HG03378 (cell line): ENCODE results near the gene BCAP29.

Source experiments
- ATAC-seq: cut with Tn5 transposase; IDR thresholded peaks from one replicate; pipeline ENCODE4 v1.9.1; 2021; ENCODE audit warnings: mild to moderate bottlenecking, moderate library complexity; ENCODE audit not compliant: unreplicated experiment

The BCAP29 gene

GRCh38 chr7:107581387-107582013 lies 1.5 kb downstream of the BCAP29 start:
- no peak for ATAC-seq

GRCh38 chr7:107582875-107583274 lies 2.8 kb downstream of the BCAP29 start:
- ATAC-seq, result no peak

GRCh38 chr7:107584716-107585115 lies 4.7 kb downstream of the BCAP29 start:
- ATAC-seq, result no peak

DNA sequence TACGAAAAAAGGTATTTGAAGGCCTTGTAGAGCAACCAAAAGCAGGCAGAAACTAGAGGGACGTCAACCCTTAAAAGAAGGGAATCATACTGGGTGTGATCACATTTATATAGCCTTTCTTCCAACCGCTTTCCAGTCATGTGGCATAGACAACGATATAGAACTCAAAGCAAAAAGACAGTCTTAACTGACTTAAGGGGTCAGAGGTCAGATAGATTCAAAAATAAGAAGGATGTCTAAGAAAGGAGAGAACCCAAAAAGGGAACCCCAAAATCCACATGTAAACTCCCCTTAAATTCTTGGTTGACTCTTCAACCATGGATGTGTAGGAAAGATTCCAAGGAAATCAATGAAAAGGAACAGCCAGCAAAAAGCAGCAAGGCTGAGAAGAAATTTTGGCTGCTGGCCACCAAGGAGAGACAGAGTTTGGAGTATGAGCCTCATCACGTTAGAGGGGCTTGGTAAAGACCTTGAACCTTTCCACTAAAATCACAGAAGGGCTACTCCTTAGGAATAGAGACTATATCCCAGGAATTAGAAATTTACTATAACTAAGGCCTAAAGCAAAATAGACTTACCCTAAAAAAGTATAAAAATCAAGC lies 8.6 kb downstream of the BCAP29 start:
- ATAC-seq, result no peak

DNA sequence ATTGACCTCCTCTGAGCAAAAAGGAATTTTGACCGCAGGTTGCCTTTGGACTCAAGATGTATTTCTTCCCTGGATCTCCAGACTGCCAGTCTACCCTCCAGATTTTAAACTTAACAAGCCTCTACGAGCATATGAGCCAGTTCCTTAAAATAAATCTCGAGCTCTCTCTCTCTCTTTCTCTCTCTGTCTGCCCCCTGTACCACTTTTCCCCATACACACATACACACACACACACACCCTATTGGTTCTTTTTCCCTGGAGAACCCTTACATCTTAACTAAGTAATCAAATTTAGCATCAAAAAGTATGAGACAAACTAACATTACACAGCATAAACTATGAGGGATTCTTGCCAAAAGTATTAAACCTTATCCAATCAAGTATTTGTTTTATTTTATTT lies 11.4 kb downstream of the BCAP29 start:
- no peak for ATAC-seq

- no peak for ATAC-seq
Measured at GRCh38 chr7:107592361-107593024, 12.4 kb downstream of the BCAP29 start.

- ATAC-seq, result no peak
Measured at GRCh38 chr7:107593025-107593410, 13.0 kb downstream of the BCAP29 start.

- no peak for ATAC-seq
Measured at GRCh38 chr7:107594961-107595737, 15.1 kb downstream of the BCAP29 start.

GRCh38 chr7:107596881-107597581 lies 17.0 kb downstream of the BCAP29 start:
- no peak for ATAC-seq

- ATAC-seq, result no peak
Measured at GRCh38 chr7:107597582-107597916, 17.5 kb downstream of the BCAP29 start.

- ATAC-seq, result no peak
Measured at GRCh38 chr7:107597953-107598352, 17.9 kb downstream of the BCAP29 start.

GRCh38 chr7:107599262-107599661 lies 19.2 kb downstream of the BCAP29 start:
- no peak for ATAC-seq

DNA sequence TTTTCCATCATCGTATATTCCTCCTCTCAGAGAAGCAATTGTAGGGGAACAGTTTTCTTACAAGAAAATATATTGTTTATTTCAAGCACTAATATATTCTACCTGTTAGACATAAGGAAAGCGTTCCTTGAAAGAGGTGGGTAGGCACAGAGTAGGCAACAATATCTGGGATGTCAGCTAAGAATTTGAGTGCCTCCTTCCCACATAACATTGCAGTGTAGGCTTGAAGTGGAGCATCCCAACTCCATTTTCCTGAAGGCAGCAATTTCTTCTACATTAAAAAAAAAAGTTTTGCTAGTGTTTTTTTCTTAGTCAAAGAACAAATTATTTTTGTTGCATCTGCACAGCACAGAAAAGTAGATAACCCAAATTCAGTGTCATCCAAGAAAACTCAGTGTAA lies 20.8 kb downstream of the BCAP29 start:
- no peak for ATAC-seq

GRCh38 chr7:107605218-107605815 lies 25.3 kb downstream of the BCAP29 start:
- no peak for ATAC-seq

DNA sequence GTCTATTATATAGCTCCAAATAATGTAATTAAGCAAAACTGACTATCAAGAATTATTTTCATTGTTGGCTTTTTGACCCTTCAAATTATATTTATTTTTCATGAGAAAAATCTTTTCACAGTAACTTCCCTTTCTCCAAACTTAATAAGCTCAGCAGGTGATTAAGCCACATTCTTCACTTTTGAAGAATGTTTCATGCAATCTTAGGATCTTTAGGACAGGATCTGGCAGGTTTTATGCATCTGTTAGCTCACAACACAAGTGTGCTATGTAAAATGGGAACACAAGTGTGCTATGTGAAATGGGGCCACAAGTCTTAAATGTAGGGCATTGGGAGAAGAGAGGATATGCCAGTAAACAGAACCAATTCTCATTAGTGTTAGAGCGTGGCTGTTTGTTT lies 26.3 kb downstream of the BCAP29 start:
- no peak for ATAC-seq

DNA sequence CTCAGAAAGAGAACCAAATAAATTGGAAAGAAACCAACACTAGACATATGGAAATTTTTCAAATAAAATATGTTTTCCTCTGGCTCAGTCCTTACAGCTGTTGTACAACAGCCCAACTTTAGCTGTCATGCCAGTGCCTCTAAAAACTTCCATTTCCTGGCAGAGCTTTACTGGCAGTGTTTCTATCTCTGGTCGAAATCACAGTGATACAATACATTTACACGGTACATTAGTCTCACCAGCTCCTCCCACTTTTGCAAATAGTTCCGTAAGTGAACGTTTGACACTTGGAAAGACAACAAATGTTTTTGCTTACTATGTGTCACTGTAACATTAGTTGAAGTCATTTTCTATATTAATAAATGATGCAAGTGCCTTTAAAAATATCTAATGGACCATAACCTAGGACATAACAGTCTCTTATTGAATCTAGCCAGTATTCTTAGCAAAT lies 29.8 kb downstream of the BCAP29 start:
- no peak for ATAC-seq

DNA sequence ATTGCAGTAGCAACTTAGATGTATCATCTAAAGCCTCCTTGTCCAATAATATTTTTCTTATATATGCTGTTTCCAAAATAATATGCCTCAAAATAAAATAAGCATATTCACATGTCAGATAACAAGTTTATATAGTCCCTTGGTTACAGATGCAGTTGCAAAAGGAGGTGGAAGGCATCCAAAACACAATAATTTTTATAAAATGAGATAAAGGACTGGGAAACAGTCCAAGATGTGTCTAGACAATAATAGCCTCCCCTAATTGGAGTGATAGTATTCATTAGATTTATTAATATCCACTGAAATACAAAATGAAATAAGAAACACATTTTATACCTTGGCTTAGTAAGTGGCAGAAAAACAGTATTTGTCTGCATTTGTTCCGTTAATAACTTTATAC lies 30.3 kb downstream of the BCAP29 start:
- no peak for ATAC-seq

DNA sequence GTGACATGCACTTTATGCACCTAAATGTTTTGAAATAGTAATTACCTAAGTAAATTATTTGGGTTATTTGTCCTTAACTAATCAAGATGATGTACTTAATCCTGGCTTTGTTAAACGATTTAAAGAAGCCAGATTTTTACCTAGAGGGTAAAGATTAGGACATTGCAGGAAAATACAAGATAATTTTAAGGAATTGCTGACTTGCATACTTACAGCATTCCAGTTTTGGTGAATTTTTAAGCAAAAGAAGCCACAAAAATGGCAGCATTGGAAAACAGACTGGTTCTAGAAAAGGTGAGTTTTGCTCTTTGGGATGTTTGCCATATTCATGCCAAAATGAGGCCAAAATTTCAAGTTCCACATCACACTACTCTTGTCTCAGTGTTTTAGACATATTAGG lies 33.4 kb downstream of the BCAP29 start:
- no peak for ATAC-seq

- no peak for ATAC-seq
Measured at GRCh38 chr7:107613948-107614347, 33.9 kb downstream of the BCAP29 start.

- ATAC-seq, result no peak
Measured at GRCh38 chr7:107614425-107614824, 34.4 kb downstream of the BCAP29 start.
